ENCODE results near the gene RAB20.

DNA sequence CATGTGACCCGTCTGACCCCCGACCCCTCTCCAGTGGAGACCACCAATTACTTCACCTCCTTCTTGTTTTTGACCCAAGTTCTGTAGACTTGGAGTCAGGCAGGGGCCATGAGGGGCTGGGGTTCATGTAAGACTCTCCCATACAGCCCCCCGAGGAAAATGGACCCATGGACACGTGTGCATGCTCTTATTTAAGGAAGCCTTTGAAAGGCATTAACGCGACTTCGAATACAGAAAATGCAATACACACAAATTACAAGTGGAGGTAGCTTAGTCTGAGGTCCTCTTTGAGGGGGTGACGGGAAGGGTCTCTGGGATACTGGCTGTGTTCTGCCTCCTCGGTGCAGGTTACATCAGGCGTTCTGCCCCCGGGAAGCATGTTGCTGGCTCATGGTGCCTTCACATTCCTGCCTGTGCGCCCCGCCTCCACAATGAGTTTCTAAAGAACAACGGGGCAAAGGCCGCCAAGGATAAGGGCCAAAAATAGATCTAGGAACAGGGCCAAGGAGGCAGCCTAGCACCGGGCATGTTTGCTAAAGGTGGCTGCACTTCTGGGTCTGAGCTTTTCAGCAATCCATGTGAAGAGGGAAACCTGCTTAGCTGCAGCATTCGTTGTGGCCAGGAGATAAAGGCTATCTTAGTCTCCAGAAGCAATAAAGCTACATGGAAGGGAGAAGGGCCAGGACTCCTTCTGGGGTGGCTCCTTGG is 54.5 kb downstream of the RAB20 start:
- TF ChIP-seq GATA2 (IDR thresholded peaks at IDR 0.05; ENCODE audit: low read depth, low read length), result no peak
- TF ChIP-seq GATA3 (IDR thresholded peaks at IDR 0.05; ENCODE audit: low read depth, low read length), result no peak

All from SH-SY5Y (cell line).